Adrenal gland (tissue), 5 donors: Measurements from ENCODE around the gene TNS4.
"Not testable (repeated sequence)": the region's sequence is repeated elsewhere in the genome, so short reads cannot be mapped to it uniquely, and the experiment has no call there.

Experiments
- CTCF ChIP-seq, 6 experiments: fragments of 450-650 bp in 4 of 6; fragments of 200-600 bp in 2 of 6; sonication (generic) in 1 of 6; IDR thresholded peaks; 1 replicate in 5 of 6; 2 replicates in 1 of 6; pipeline versions ENCODE4 v1.5.1 to v1.8.0; 2016 to 2021; ENCODE audit warnings: antibody characterized with exemption in 6 of 6, mild to moderate bottlenecking in 2 of 6, moderate library complexity in 1 of 6
- POLR2A ChIP-seq, 2 donors: fragments of 450-650 bp; IDR thresholded peaks; one replicate each; pipeline ENCODE4 v1.6.1; 2017; ENCODE audit warnings: antibody characterized with exemption in 2 of 2, mild to moderate bottlenecking in 2 of 2, moderate library complexity in 1 of 2
- donor health status: DM: no; HTN: no; CAD: no.

GRCh38 chr17:40546497-40546896 is 45.1 kb upstream of the TNS4 start:
- TF ChIP-seq CTCF, POLR2A (IDR thresholded peaks at IDR 0.05): not testable (repeated sequence)
